Measurements from ENCODE around the gene SLC20A1.
"Not testable (repeated sequence)": the region's sequence is repeated elsewhere in the genome, so short reads cannot be mapped to it uniquely, and the experiment has no call there.

SLC20A1 gene

DNA sequence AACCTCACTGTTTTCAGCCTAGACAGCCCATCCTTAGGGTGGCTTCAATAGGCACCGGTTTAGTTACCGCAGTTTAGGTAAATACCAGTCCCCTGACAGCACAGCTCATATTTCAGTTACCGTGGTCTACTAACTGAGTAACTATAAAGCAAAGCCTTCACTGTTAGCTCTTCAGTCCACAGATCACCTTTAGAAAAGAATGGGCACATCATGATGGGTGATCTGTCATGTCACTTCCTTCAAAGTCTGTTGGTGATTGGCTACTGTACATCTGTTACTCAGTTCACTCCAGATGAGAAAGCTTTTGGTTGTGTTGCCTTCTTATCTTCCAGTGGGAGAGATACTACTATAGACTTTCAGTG, 21.0 kb downstream of the SLC20A1 start:
- Histone ChIP-seq H3K79me2 (ENCODE audit: control insufficient read depth, low read length) (no peaks in the 10 kb centered on the region), H4K20me1 (ENCODE audit: control insufficient read depth, insufficient read depth, low read depth, low read length) (0 out of 2 replicates have a peak, but pooled peaks cover 4% of the 10 kb centered on the region), H3K27ac (ENCODE audit: low read depth, low read length) (no peak overlapping the region), H3K27me3 (ENCODE audit: control insufficient read depth, low read length) (no peaks in the 10 kb centered on the region), H3F3A (ENCODE audit: control insufficient read depth, insufficient read depth) (peaks cover 37% of the 10 kb centered on the region), H3K4me2 (ENCODE audit: low read length) (no peak overlapping the region), H3K9me3 (ENCODE audit: control insufficient read depth, insufficient read depth, low read length) (no peaks in the 10 kb centered on the region), H3K4me1 (ENCODE audit: control insufficient read depth, low read length) (no peaks in the 10 kb centered on the region), H3K9me2 (replicated peaks; ENCODE audit: control insufficient read depth, low read length) (no peaks in the 10 kb centered on the region), H3K4me3 (ENCODE audit: low read length) (no peak overlapping the region), H3K36me3 (ENCODE audit: control insufficient read depth, low read length) (peaks cover 37% of the 10 kb centered on the region)
- TF ChIP-seq EZH2phosphoT487 (IDR thresholded peaks at IDR 0.05; ENCODE audit: borderline replicate concordance, low read length), result no peak
- TF ChIP-seq, protein P1, sequence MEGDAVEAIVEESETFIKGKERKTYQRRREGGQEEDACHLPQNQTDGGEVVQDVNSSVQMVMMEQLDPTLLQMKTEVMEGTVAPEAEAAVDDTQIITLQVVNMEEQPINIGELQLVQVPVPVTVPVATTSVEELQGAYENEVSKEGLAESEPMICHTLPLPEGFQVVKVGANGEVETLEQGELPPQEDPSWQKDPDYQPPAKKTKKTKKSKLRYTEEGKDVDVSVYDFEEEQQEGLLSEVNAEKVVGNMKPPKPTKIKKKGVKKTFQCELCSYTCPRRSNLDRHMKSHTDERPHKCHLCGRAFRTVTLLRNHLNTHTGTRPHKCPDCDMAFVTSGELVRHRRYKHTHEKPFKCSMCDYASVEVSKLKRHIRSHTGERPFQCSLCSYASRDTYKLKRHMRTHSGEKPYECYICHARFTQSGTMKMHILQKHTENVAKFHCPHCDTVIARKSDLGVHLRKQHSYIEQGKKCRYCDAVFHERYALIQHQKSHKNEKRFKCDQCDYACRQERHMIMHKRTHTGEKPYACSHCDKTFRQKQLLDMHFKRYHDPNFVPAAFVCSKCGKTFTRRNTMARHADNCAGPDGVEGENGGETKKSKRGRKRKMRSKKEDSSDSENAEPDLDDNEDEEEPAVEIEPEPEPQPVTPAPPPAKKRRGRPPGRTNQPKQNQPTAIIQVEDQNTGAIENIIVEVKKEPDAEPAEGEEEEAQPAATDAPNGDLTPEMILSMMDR (IDR thresholded peaks at IDR 0.05; ENCODE audit: low read depth, low read length, poor library complexity, severe bottlenecking), result no peak

DNA sequence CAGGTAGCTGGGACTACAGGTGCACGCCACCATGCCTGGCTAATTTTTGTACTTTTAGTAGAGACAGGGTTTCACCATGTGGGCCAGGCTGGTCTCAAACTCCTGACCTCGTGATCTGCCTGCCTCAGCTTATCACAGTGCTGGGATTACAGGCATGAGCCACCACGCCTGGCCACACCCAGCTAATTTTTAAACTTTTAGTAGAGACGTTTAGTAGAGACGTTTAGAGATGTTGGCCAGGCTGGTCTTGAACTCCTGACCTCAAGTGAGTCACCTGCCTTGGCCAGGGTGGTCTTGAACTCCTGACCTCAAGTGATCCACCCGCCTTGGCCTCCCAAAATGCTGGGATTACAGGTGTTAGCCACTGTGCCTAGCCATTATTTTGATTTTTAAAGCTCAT, 21.8 kb downstream of the SLC20A1 start:
- not testable (repeated sequence) for H3K27ac ChIP-seq (ENCODE audit: low read depth, low read length); H3K4me1 ChIP-seq (ENCODE audit: control insufficient read depth, low read length); H3K4me3 ChIP-seq (ENCODE audit: low read length); H3K9me3 ChIP-seq (ENCODE audit: control insufficient read depth, insufficient read depth, low read length); H3K9me2 ChIP-seq (replicated peaks; ENCODE audit: control insufficient read depth, low read length); H3K27me3 ChIP-seq (ENCODE audit: control insufficient read depth, low read length); H4K20me1 ChIP-seq (ENCODE audit: control insufficient read depth, insufficient read depth, low read depth, low read length); H3K79me2 ChIP-seq (ENCODE audit: control insufficient read depth, low read length); H3K4me2 ChIP-seq (ENCODE audit: low read length)
- Histone ChIP-seq H3F3A (ENCODE audit: control insufficient read depth, insufficient read depth) (peaks cover 36% of the 10 kb centered on the region), H3K36me3 (ENCODE audit: control insufficient read depth, low read length) (peaks cover 29% of the 10 kb centered on the region)

DNA sequence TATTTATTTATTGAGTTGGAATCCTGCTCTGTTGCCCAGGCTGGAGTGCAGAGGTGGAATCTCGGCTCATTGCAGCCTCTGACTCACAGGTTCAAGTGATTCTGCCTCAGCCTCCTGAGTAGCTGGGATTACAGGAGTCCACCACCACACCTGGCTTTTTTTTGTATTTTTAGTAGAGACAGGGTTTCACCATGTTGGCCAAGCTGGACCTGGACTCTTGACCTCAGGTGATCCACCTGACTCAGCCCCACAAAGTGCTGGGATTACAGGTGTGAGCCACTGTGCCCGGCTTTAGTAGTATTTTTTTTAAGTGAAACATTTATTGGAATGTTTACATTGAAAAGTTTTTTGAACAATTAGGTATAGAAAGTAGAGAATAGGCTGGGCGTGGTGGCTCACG, 23.9 kb downstream of the SLC20A1 start:
- TF ChIP-seq, protein P1 (IDR thresholded peaks at IDR 0.05; ENCODE audit: low read depth, low read length, poor library complexity, severe bottlenecking), result no peak
- TF ChIP-seq EZH2phosphoT487 (IDR thresholded peaks at IDR 0.05; ENCODE audit: borderline replicate concordance, low read length), result no peak
- Histone ChIP-seq H3K79me2 (ENCODE audit: control insufficient read depth, low read length) (no peaks in the 10 kb centered on the region), H3K36me3 (ENCODE audit: control insufficient read depth, low read length) (peaks cover 8% of the 10 kb centered on the region), H3K4me3 (ENCODE audit: low read length) (no peak overlapping the region), H4K20me1 (ENCODE audit: control insufficient read depth, insufficient read depth, low read depth, low read length) (0 out of 2 replicates have a peak, but pooled peaks cover 4% of the 10 kb centered on the region), H3K27ac (ENCODE audit: low read depth, low read length) (no peak overlapping the region), H3K4me2 (ENCODE audit: low read length) (no peak overlapping the region), H3K27me3 (ENCODE audit: control insufficient read depth, low read length) (peaks cover 7% of the 10 kb centered on the region), H3K9me2 (replicated peaks; ENCODE audit: control insufficient read depth, low read length) (no peaks in the 10 kb centered on the region), H3F3A (ENCODE audit: control insufficient read depth, insufficient read depth) (peaks cover 18% of the 10 kb centered on the region), H3K4me1 (ENCODE audit: control insufficient read depth, low read length) (no peaks in the 10 kb centered on the region), H3K9me3 (ENCODE audit: control insufficient read depth, insufficient read depth, low read length) (no peaks in the 10 kb centered on the region)

DNA sequence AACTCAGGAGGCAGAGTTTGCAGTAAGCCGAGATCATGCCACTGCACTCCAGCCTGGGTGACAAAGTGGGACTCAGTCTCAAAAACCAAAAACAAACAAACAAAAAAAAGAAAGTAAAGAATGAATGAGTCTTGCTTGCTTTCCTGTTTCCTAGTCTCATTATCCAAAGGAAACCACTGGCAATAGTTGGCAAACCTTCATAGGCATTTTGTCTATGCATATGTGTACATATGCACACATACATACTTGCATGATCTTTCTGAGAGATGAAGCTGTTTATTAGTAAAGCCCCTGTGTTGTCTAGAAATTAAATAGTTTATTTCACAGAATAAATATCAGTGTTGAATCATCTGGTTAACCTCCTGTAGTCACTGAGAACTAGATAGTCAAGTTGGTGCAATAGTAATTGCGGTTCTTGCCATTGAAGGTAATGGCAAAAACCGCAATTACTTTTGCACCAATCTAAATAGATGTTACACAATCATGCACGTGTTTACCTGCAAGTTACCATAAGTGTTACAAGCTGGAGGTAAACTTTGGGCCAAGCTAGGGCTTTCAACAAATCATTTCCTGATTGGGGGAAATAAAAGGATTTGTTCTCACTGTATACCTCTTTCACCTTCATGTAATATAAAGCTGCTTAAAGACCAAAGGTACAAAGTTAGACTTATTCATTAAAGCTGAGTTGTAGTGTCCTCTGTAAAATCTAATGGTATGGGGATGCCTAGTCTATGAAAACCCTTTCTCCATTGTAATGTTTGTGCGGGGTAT, 24.7 kb downstream of the SLC20A1 start:
- no peaks in the 10 kb centered on the region for H3K9me3 ChIP-seq (ENCODE audit: control insufficient read depth, insufficient read depth, low read length)
- peaks cover 10% of the 10 kb centered on the region for H3K27me3 ChIP-seq (ENCODE audit: control insufficient read depth, low read length)
- no peak overlapping the region for H3K4me3 ChIP-seq (ENCODE audit: low read length)
- no peaks in the 10 kb centered on the region for H3K79me2 ChIP-seq (ENCODE audit: control insufficient read depth, low read length)
- 0 out of 2 replicates have a peak, but pooled peaks cover 4% of the 10 kb centered on the region for H4K20me1 ChIP-seq (ENCODE audit: control insufficient read depth, insufficient read depth, low read depth, low read length)
- no peaks in the 10 kb centered on the region for H3K4me1 ChIP-seq (ENCODE audit: control insufficient read depth, low read length)
- no peaks in the 10 kb centered on the region for H3K9me2 ChIP-seq (replicated peaks; ENCODE audit: control insufficient read depth, low read length)
- H3K27ac ChIP-seq (ENCODE audit: low read depth, low read length), result no peak overlapping the region
- peaks cover under 1% of the 10 kb centered on the region for H3K36me3 ChIP-seq (ENCODE audit: control insufficient read depth, low read length)
- TF ChIP-seq, protein P1 (IDR thresholded peaks at IDR 0.05; ENCODE audit: low read depth, low read length, poor library complexity, severe bottlenecking), result no peak
- no peak for TF ChIP-seq EZH2phosphoT487 (IDR thresholded peaks at IDR 0.05; ENCODE audit: borderline replicate concordance, low read length)
- H3F3A ChIP-seq (ENCODE audit: control insufficient read depth, insufficient read depth), result peaks cover 10% of the 10 kb centered on the region
- no peak overlapping the region for H3K4me2 ChIP-seq (ENCODE audit: low read length)
